K562 treated with DMSO at 1 percent for 24 hours (cell line): Measurements from ENCODE around the gene FXR2. TPM values are rescaled to one million over a fixed set of nuclear protein-coding genes. Genes with fewer than 3 reads are reported as not detected.

ENCODE experiments used
- total RNA-seq: library from RNA; unstranded; fragments of 300-600 nt; gene quantifications from 2 replicates; pipeline ENCODE4 v1.2.3, GENCODE V29; 2022; ENCODE audit warnings: low read depth; ENCODE audit not compliant: insufficient read depth

Gene FXR2
- total RNA-seq: 71.8 and 73.7 TPM in 2 replicates

GRCh38 chr17:7614425-7615264 lies at the start of gene FXR2:
Gene FXR2, minus strand, starts transcription at chr17:7614897. Its CDS starts 365 bp downstream, at chr17:7614532.

GRCh38 chr17:7650509-7651096 lies 35.9 kb upstream of the FXR2 start, which contains the start of gene ATP1B2:
Gene ATP1B2, plus strand, starts transcription at chr17:7650926. Its CDS starts 593 bp downstream, at chr17:7651519.

GRCh38 chr17:7629939-7630571 lies 15.4 kb upstream of the FXR2 start, which contains the start of gene SHBG:
Gene SHBG, plus strand, starts transcription at chr17:7630135. Its CDS starts 38 bp downstream, at chr17:7630173.

GRCh38 chr17:7627250-7628121 lies 12.8 kb upstream of the FXR2 start, which contains the start of gene SAT2:
Gene SAT2, minus strand, starts transcription at chr17:7627821. Its CDS starts 186 bp downstream, at chr17:7627635.

GRCh38 chr17:7589891-7590691 lies 24.6 kb downstream of the FXR2 start, which contains the start of gene SOX15:
Gene SOX15, minus strand, starts transcription at chr17:7590094. Its CDS starts 418 bp downstream, at chr17:7589676.

GRCh38 chr17:7583253-7584109 lies 31.2 kb downstream of the FXR2 start, which contains the start of gene MPDU1:
Gene MPDU1, plus strand, starts transcription at chr17:7583852. Its CDS starts 11 bp downstream, at chr17:7583863.

GRCh38 chr17:7579001-7579833 lies 35.5 kb downstream of the FXR2 start, which contains the start of gene CD68:
Gene CD68, plus strand, starts transcription at chr17:7579638. Its CDS starts 40 bp downstream, at chr17:7579678.

GRCh38 chr17:7561589-7562207 lies 53.0 kb downstream of the FXR2 start, which contains the start of gene SENP3:
Gene SENP3, plus strand, starts transcription at chr17:7561919. Its CDS starts 1,158 bp downstream, at chr17:7563077.

GRCh38 chr17:7558544-7559319 lies 56.0 kb downstream of the FXR2 start, which contains the start of gene TNFSF13:
Gene TNFSF13, plus strand, starts transcription at chr17:7558750. Its CDS starts 290 bp downstream, at chr17:7559040.

GRCh38 chr17:7548585-7549400 lies 65.9 kb downstream of the FXR2 start, which contains the start of gene TNFSF12:
Gene TNFSF12, plus strand, starts transcription at chr17:7549058. Its CDS starts 96 bp downstream, at chr17:7549154.

Other genes starting within 250 kb of the FXR2 start
- 7.3 and 8.8 TPM in 2 replicates for gene TNK1, start 233.8 kb downstream of the FXR2 start, total RNA-seq
- gene PLSCR3, start 220.4 kb downstream of the FXR2 start, total RNA-seq: 11.9 and 13.9 TPM in 2 replicates
- 67.8 and 69.3 TPM in 2 replicates for gene TMEM256, start 210.8 kb downstream of the FXR2 start, total RNA-seq
- gene NLGN2, start 207.1 kb downstream of the FXR2 start, total RNA-seq: 14.2 and 14.9 TPM in 2 replicates
- gene SPEM1, start 194.6 kb downstream of the FXR2 start, total RNA-seq: not detected in 2 replicates
- not detected in 2 replicates for gene SPEM2, start 189.3 kb downstream of the FXR2 start, total RNA-seq
- not detected in 2 replicates for gene SPEM3, start 186.0 kb downstream of the FXR2 start, total RNA-seq
- 14.7 and 16.9 TPM in 2 replicates for gene TMEM102, start 179.5 kb downstream of the FXR2 start, total RNA-seq
- gene FGF11, start 175.4 kb downstream of the FXR2 start, total RNA-seq: 6.3 and 7.5 TPM in 2 replicates
- gene CHRNB1, start 169.8 kb downstream of the FXR2 start, total RNA-seq: 12.6 and 14.0 TPM in 2 replicates
- 5.5 and 5.6 TPM in 2 replicates for gene ZBTB4, start 135.3 kb downstream of the FXR2 start, total RNA-seq
- gene SLC35G6, start 133.5 kb downstream of the FXR2 start, total RNA-seq: not detected in 2 replicates
- 81.8 and 97.0 TPM in 2 replicates for gene POLR2A, start 130.5 kb downstream of the FXR2 start, total RNA-seq
- gene TNFSF12, start 65.8 kb downstream of the FXR2 start, total RNA-seq: 0.58 and 1.4 TPM in 2 replicates
- gene TNFSF13, start 56.1 kb downstream of the FXR2 start, total RNA-seq: 1.5 and 2.0 TPM in 2 replicates
- 42.9 and 47.5 TPM in 2 replicates for gene SENP3, start 53.0 kb downstream of the FXR2 start, total RNA-seq
- gene CD68, start 35.3 kb downstream of the FXR2 start, total RNA-seq: 31.3 and 38.5 TPM in 2 replicates
- 81.0 and 84.2 TPM in 2 replicates for gene MPDU1, start 31.0 kb downstream of the FXR2 start, total RNA-seq
- 3.9 and 4.4 TPM in 2 replicates for gene SOX15, start 24.8 kb downstream of the FXR2 start, total RNA-seq
- 62.8 TPM in 2 replicates for gene SAT2, start 12.9 kb upstream of the FXR2 start, total RNA-seq
- gene SHBG, start 15.2 kb upstream of the FXR2 start, total RNA-seq: 0.68 and 0.93 TPM in 2 replicates
- 4.5 and 5.6 TPM in 2 replicates for gene ATP1B2, start 36.0 kb upstream of the FXR2 start, total RNA-seq
- gene TP53, start 72.6 kb upstream of the FXR2 start, total RNA-seq: 4.8 and 6.3 TPM in 2 replicates
- 47.2 and 47.5 TPM in 2 replicates for gene WRAP53, start 73.6 kb upstream of the FXR2 start, total RNA-seq
- 0.10 TPM in 1 of 2 replicates, not detected in the other for gene EFNB3, start 90.3 kb upstream of the FXR2 start, total RNA-seq
- gene DNAH2, start 102.8 kb upstream of the FXR2 start, total RNA-seq: not detected in 2 replicates
- gene KDM6B, start 219.3 kb upstream of the FXR2 start, total RNA-seq: 19.1 and 19.4 TPM in 2 replicates
- 1.3 and 2.9 TPM in 2 replicates for gene TMEM88, start 240.2 kb upstream of the FXR2 start, total RNA-seq
- 70.7 and 80.3 TPM in 2 replicates for gene NAA38, start 242.7 kb upstream of the FXR2 start, total RNA-seq
- 3.3 and 3.6 TPM in 2 replicates for gene CYB5D1, start 243.1 kb upstream of the FXR2 start, total RNA-seq